Measurements from ENCODE around the gene DNM1L.

DNM1L gene

DNA sequence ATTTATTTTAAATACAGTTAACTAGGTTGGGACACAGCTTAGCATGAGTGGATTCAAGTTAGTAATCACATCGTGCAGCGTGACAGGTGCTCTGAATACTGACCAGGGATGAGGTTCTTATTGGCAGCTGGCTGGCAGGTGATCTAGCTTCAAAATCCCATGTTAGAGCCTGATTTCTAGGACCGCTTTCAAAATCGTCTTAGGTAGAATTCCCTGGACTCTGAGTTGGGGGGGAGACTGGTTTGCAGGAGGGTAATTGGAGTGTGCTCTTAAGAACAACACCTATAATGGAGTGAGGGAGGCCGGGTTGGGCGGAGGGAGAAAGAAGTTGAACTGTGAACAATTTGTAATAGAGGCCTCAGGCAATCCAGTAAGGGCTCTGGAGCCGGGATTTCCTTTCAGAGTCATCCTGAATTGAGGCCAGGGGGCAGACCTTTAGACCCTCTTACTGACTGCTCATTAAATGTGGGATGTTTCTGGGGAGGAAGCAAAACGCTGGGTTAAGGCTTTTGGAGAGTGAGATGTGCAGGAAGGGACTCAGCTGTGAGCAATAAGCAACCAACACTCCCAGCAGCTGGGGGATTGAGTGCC lies 77.5 kb downstream of the DNM1L start:
- ATAC-seq (ENCODE audit: insufficient read depth, low read depth): no peak
- H3K4me3 ChIP-seq (ENCODE audit: low read depth in 1 of 2, low read length in 2 of 2): peak overlapping the region in 1 of 2 experiments; percentile 88; a peak in 2 of 4 replicates
- TF ChIP-seq, protein P1, sequence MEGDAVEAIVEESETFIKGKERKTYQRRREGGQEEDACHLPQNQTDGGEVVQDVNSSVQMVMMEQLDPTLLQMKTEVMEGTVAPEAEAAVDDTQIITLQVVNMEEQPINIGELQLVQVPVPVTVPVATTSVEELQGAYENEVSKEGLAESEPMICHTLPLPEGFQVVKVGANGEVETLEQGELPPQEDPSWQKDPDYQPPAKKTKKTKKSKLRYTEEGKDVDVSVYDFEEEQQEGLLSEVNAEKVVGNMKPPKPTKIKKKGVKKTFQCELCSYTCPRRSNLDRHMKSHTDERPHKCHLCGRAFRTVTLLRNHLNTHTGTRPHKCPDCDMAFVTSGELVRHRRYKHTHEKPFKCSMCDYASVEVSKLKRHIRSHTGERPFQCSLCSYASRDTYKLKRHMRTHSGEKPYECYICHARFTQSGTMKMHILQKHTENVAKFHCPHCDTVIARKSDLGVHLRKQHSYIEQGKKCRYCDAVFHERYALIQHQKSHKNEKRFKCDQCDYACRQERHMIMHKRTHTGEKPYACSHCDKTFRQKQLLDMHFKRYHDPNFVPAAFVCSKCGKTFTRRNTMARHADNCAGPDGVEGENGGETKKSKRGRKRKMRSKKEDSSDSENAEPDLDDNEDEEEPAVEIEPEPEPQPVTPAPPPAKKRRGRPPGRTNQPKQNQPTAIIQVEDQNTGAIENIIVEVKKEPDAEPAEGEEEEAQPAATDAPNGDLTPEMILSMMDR (IDR thresholded peaks at IDR 0.05; ENCODE audit: borderline replicate concordance, extremely low read depth, low read length, poor library complexity, severe bottlenecking): no peak
- no peak for TF ChIP-seq EZH2 (IDR thresholded peaks at IDR 0.05; ENCODE audit: borderline replicate concordance, low read depth, low read length, severe bottlenecking)

GRCh38 chr12:32757157-32757556 lies 78.1 kb downstream of the DNM1L start:
- no peak for TF ChIP-seq EZH2 (IDR thresholded peaks at IDR 0.05; ENCODE audit: borderline replicate concordance, low read depth, low read length, severe bottlenecking)
- TF ChIP-seq, protein P1 (IDR thresholded peaks at IDR 0.05; ENCODE audit: borderline replicate concordance, extremely low read depth, low read length, poor library complexity, severe bottlenecking): no peak
- no peaks in the 10 kb centered on the region for H4K20me1 ChIP-seq (ENCODE audit: insufficient read depth, low read length)

More for the DNA sequence above, 77.5 kb downstream of the DNM1L start:
- Histone ChIP-seq H3K4me2 (ENCODE audit: insufficient read depth, low read length) (peak overlapping the region; percentile 71), H3K79me2 (ENCODE audit: insufficient read depth, low read length) (peaks cover 39% of the 10 kb centered on the region), H3K4me1 (ENCODE audit: insufficient read depth, low read length) (peaks cover 29% of the 10 kb centered on the region), H3K9ac (ENCODE audit: low read depth, low read length) (peak overlapping the region; percentile 92), H3K36me3 (ENCODE audit: insufficient read depth, low read length) (peaks cover 26% of the 10 kb centered on the region), H3K9me3 (ENCODE audit: insufficient read depth, low read length, severe bottlenecking) (no peaks in the 10 kb centered on the region), H2AFZ (ENCODE audit: low read depth, low read length) (peak overlapping the region; percentile 85), H3K27ac (ENCODE audit: low read length) (peak overlapping the region; percentile 82; the same call in 1 of the 2 replicates), H4K20me1 (ENCODE audit: insufficient read depth, low read length) (peaks cover 3% of the 10 kb centered on the region; the same call in 1 of the 2 replicates), H3K27me3 (ENCODE audit: insufficient read depth, low read length, poor library complexity) (no peaks in the 10 kb centered on the region)
- DNase-seq: no peak

GRCh38 chr12:32761716-32762115 lies 82.6 kb downstream of the DNM1L start:
- no peak overlapping the region for H3K27ac ChIP-seq (ENCODE audit: low read length)
- H3K4me2 ChIP-seq (ENCODE audit: insufficient read depth, low read length): no peak overlapping the region
- no peaks in the 10 kb centered on the region for H4K20me1 ChIP-seq (ENCODE audit: insufficient read depth, low read length)
- TF ChIP-seq EZH2 (IDR thresholded peaks at IDR 0.05; ENCODE audit: borderline replicate concordance, low read depth, low read length, severe bottlenecking): no peak
- TF ChIP-seq, protein P1 (IDR thresholded peaks at IDR 0.05; ENCODE audit: borderline replicate concordance, extremely low read depth, low read length, poor library complexity, severe bottlenecking): no peak
- no peaks in the 10 kb centered on the region for H3K9me3 ChIP-seq (ENCODE audit: insufficient read depth, low read length, severe bottlenecking)
- peaks cover 1% of the 10 kb centered on the region for H3K4me1 ChIP-seq (ENCODE audit: insufficient read depth, low read length)
- no peak for ATAC-seq (ENCODE audit: insufficient read depth, low read depth)
- H2AFZ ChIP-seq (ENCODE audit: low read depth, low read length): no peak overlapping the region
- H3K36me3 ChIP-seq (ENCODE audit: insufficient read depth, low read length): no peaks in the 10 kb centered on the region
- no peaks in the 10 kb centered on the region for H3K79me2 ChIP-seq (ENCODE audit: insufficient read depth, low read length)
- no peak overlapping the region for H3K9ac ChIP-seq (ENCODE audit: low read depth, low read length)
- no peak for DNase-seq
- H3K27me3 ChIP-seq (ENCODE audit: insufficient read depth, low read length, poor library complexity): no peaks in the 10 kb centered on the region
- H3K4me3 ChIP-seq (ENCODE audit: low read depth in 1 of 2, low read length in 2 of 2): no peak overlapping the region

More at GRCh38 chr12:32757157-32757556, 78.1 kb downstream of the DNM1L start:
- Histone ChIP-seq H3K4me3 (ENCODE audit: low read depth in 1 of 2, low read length in 2 of 2) (no peak overlapping the region), H3K4me1 (ENCODE audit: insufficient read depth, low read length) (peaks cover 29% of the 10 kb centered on the region), H3K27me3 (ENCODE audit: insufficient read depth, low read length, poor library complexity) (no peaks in the 10 kb centered on the region), H3K79me2 (ENCODE audit: insufficient read depth, low read length) (peaks cover 33% of the 10 kb centered on the region), H3K36me3 (ENCODE audit: insufficient read depth, low read length) (peaks cover 20% of the 10 kb centered on the region), H3K9me3 (ENCODE audit: insufficient read depth, low read length, severe bottlenecking) (no peaks in the 10 kb centered on the region), H2AFZ (ENCODE audit: low read depth, low read length) (no peak overlapping the region; the same call in 1 of the 2 replicates), H3K9ac (ENCODE audit: low read depth, low read length) (no peak overlapping the region), H3K4me2 (ENCODE audit: insufficient read depth, low read length) (no peak overlapping the region), H3K27ac (ENCODE audit: low read length) (no peak overlapping the region)
- DNase-seq (no peak), ATAC-seq (ENCODE audit: insufficient read depth, low read depth) (no peak)

All from DND-41 (cell line).